Gastroesophageal sphincter (tissue), 3 donors: ENCODE measurements around the gene R3HDM2.

ENCODE experiments used
- CTCF ChIP-seq, 4 experiments: fragments of 200-600 bp in 2 of 4; fragments of 450-650 bp in 2 of 4; sonication (generic) in 1 of 4; IDR thresholded peaks; one replicate each; pipeline ENCODE4 v1.5.1; 2017 to 2019; ENCODE audit warnings: antibody characterized with exemption in 4 of 4, mild to moderate bottlenecking in 2 of 4, moderate library complexity in 2 of 4
- EP300 ChIP-seq: sonication (generic); formaldehyde crosslinking; IDR thresholded peaks from one replicate; pipeline ENCODE4 v1.6.1; 2017; ENCODE audit warnings: antibody characterized with exemption, mild to moderate bottlenecking
- POLR2A ChIP-seq, 2 donors: fragments of 450-650 bp; IDR thresholded peaks; one replicate each; pipeline ENCODE4 v1.6.1; 2017; ENCODE audit warnings: antibody characterized with exemption in 2 of 2, mild to moderate bottlenecking in 2 of 2, moderate library complexity in 1 of 2
- POLR2AphosphoS5 ChIP-seq: sonication (generic); formaldehyde crosslinking; IDR thresholded peaks from one replicate; pipeline ENCODE4 v1.6.1; 2017; ENCODE audit warnings: antibody characterized with exemption

- TF ChIP-seq CTCF (IDR thresholded peaks at IDR 0.05) = no peak
- no peak for TF ChIP-seq POLR2AphosphoS5
- no peak for TF ChIP-seq POLR2A (IDR thresholded peaks at IDR 0.05)
- no peak for TF ChIP-seq EP300
These were observed 170.5 kb downstream of the R3HDM2 start for GRCh38 chr12:57260366-57260765.
